ENCODE measurements around the gene NIPAL1. TPM values are rescaled to one million over a fixed set of nuclear protein-coding genes. Genes with fewer than 3 reads are reported as not detected.

NIPAL1 gene
- total RNA-seq, 1 donor from 2014 or later: 0.68 TPM

DNA sequence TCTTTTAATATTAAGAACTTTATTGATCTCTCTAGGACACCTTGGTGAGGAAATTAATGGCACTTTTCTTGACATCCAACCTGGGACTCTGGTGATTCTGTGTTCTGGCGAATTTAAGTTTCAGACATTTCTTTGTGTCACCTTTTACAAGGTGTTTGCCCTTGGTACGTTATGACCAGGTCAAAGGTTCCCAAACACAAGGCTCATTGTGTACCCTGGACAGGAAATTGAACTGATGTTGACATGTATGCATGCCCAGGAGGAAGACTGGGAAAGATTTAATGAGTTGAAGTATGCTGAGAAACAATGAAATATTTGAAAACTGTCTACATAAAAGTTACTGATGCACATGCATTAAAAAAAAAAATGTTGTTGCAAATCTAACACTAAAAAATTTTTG, 22.1 kb downstream of the NIPAL1 start:
- TF ChIP-seq CTCF (conservative IDR thresholded peaks at IDR 0.05): no peak
- Mint-ChIP-seq H3K4me3 (no peak overlapping the region), H3K27ac (ENCODE audit: unreplicated experiment) (no peak overlapping the region), H3K9me3 (no peaks in the 10 kb centered on the region), H3K27me3 (ENCODE audit: low read depth) (no peaks in the 10 kb centered on the region), H3K4me1 (no peaks in the 10 kb centered on the region), H3K36me3 (ENCODE audit: low read depth) (no peaks in the 10 kb centered on the region)
- no peak for DNase-seq (ENCODE audit: low read depth, low spot score)

- H3K4me1 Mint-ChIP-seq: no peaks in the 10 kb centered on the region
- H3K36me3 Mint-ChIP-seq (ENCODE audit: low read depth): no peaks in the 10 kb centered on the region
- no peaks in the 10 kb centered on the region for H3K9me3 Mint-ChIP-seq
- H3K27ac Mint-ChIP-seq (ENCODE audit: unreplicated experiment): no peak overlapping the region
- DNase-seq (ENCODE audit: low read depth, low spot score): no peak
- H3K27me3 Mint-ChIP-seq (ENCODE audit: low read depth): no peaks in the 10 kb centered on the region
- H3K4me3 Mint-ChIP-seq: no peak overlapping the region
- TF ChIP-seq CTCF (conservative IDR thresholded peaks at IDR 0.05): no peak
Observed at GRCh38 chr4:48039561-48039960, 23.0 kb downstream of the NIPAL1 start.

- no peak for TF ChIP-seq CTCF (conservative IDR thresholded peaks at IDR 0.05)
- H3K27ac Mint-ChIP-seq (ENCODE audit: unreplicated experiment): no peak overlapping the region
- H3K27me3 Mint-ChIP-seq (ENCODE audit: low read depth): peaks cover 4% of the 10 kb centered on the region
- no peaks in the 10 kb centered on the region for H3K4me1 Mint-ChIP-seq
- H3K36me3 Mint-ChIP-seq (ENCODE audit: low read depth): no peaks in the 10 kb centered on the region
- H3K9me3 Mint-ChIP-seq: no peaks in the 10 kb centered on the region
- DNase-seq (ENCODE audit: low read depth, low spot score): no peak
- H3K4me3 Mint-ChIP-seq: no peak overlapping the region
Observed at GRCh38 chr4:48041535-48042137, 25.1 kb downstream of the NIPAL1 start.

GRCh38 chr4:48042979-48043461, 26.4 kb downstream of the NIPAL1 start:
- TF ChIP-seq CTCF (conservative IDR thresholded peaks at IDR 0.05): no peak
- H3K4me3 Mint-ChIP-seq: no peak overlapping the region
- no peak for DNase-seq (ENCODE audit: low read depth, low spot score)

DNA sequence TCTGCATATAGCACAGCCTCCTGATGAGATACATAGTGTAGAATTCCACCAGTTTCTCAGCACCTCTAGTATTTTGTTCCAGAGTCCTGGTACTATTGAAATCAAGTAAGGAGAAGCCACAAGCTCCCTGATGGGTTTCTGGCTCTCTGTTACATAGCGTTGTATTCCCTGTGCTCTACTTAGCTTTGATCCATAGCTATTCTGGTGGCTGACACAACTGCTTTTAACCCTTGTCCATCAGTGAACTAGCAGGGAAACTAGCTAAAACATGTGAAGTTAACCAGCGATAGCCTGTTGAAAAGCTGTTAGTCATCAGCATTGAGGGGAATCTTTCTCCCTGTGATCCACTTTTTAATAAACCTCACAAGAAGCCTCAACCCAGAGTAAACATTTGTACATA, 26.9 kb downstream of the NIPAL1 start:
- H3K4me3 Mint-ChIP-seq: no peak overlapping the region
- no peak for TF ChIP-seq CTCF (conservative IDR thresholded peaks at IDR 0.05)

More at GRCh38 chr4:48042979-48043461, 26.4 kb downstream of the NIPAL1 start:
- Mint-ChIP-seq H3K36me3 (ENCODE audit: low read depth) (no peaks in the 10 kb centered on the region), H3K4me1 (no peaks in the 10 kb centered on the region), H3K27me3 (ENCODE audit: low read depth) (peaks cover 8% of the 10 kb centered on the region), H3K27ac (ENCODE audit: unreplicated experiment) (no peak overlapping the region), H3K9me3 (no peaks in the 10 kb centered on the region)

More for the DNA sequence above, 26.9 kb downstream of the NIPAL1 start:
- Mint-ChIP-seq H3K27ac (ENCODE audit: unreplicated experiment) (no peak overlapping the region), H3K9me3 (no peaks in the 10 kb centered on the region), H3K4me1 (no peaks in the 10 kb centered on the region), H3K27me3 (ENCODE audit: low read depth) (peaks cover 8% of the 10 kb centered on the region), H3K36me3 (ENCODE audit: low read depth) (no peaks in the 10 kb centered on the region)
- no peak for DNase-seq (ENCODE audit: low read depth, low spot score)
